Activated CD4-positive, CD25-positive, alpha-beta regulatory T cell treated with anti-CD3 and anti-CD28 coated beads, Interleukin-2, amount 50 U/mL, for 24 hours (primary cell): ENCODE results near the gene LGR5.

ENCODE experiments used
- ATAC-seq, 2 donors: fragments of 150-1000 bp; cut with Tn5 transposase; one replicate each; pipeline ENCODE4 v1.10.0; 2021; ENCODE audit warnings: mild to moderate bottlenecking in 1 of 2, moderate library complexity in 1 of 2

LGR5 gene

GRCh38 chr12:71602761-71603577 lies 163.4 kb downstream of the LGR5 start:
- ATAC-seq, result no peak

- ATAC-seq, result no peak
Measured at GRCh38 chr12:71605039-71605438, 165.4 kb downstream of the LGR5 start.

- no peak for ATAC-seq
Measured at GRCh38 chr12:71607494-71608330, 168.1 kb downstream of the LGR5 start.

GRCh38 chr12:71610031-71610795 lies 170.6 kb downstream of the LGR5 start:
- no peak for ATAC-seq

- no peak for ATAC-seq
Measured at GRCh38 chr12:71621938-71622337, 182.3 kb downstream of the LGR5 start.

GRCh38 chr12:71625476-71625875 lies 185.9 kb downstream of the LGR5 start:
- no peak for ATAC-seq

GRCh38 chr12:71626098-71626497 lies 186.5 kb downstream of the LGR5 start:
- no peak for ATAC-seq

- ATAC-seq, result no peak
Measured at GRCh38 chr12:71626768-71627167, 187.2 kb downstream of the LGR5 start.

- ATAC-seq, result no peak
Measured at GRCh38 chr12:71627438-71628002, 187.9 kb downstream of the LGR5 start.
